B cell (primary cell): ENCODE measurements around the gene LIME1. TPM values are rescaled to one million over a fixed set of nuclear protein-coding genes. Genes with fewer than 3 reads are reported as not detected.

Source experiments
- ATAC-seq: fragments of 200-7000 bp; cut with Tn5 transposase; one replicate; pipeline ENCODE4 v1.10.0; 2021; ENCODE audit warnings: low read depth, mild to moderate bottlenecking, moderate number of reproducible peaks, moderate library complexity
- CTCF ChIA-PET: fragments of 350-600 bp; sonication (Branson Sonifier 250); formaldehyde crosslinking; loops from one replicate; lab custom pipeline; 2021; ENCODE audit warnings: antibody characterized with exemption, inconsistent platforms; lab: Charles Lee
- POLR2A ChIA-PET: fragments of 350-600 bp; sonication (Branson Sonifier 250); formaldehyde crosslinking; loops from one replicate; lab custom pipeline; 2021; ENCODE audit warnings: antibody characterized with exemption; lab: Charles Lee
- DNase-seq: peaks from one replicate; pipeline ENCODE4 v3.0.0; 2013
- H2AFZ ChIP-seq: 2 replicates; pipeline ENCODE4 v1.6.1; 2012; ENCODE audit warnings: mild to moderate bottlenecking, low read depth, low read length; ENCODE audit not compliant: insufficient read depth, poor library complexity, severe bottlenecking
- H3K27ac ChIP-seq, 2 donors: 1 replicate in 1 of 2; 2 replicates in 1 of 2; pipeline ENCODE4 v1.5.1; 2012 to 2013; ENCODE audit warnings: low read length in 2 of 2, mild to moderate bottlenecking in 2 of 2, moderate library complexity in 1 of 2
- H3K27me3 ChIP-seq, 4 experiments: fragments of 200-600 bp in 1 of 4; sonication (generic) in 1 of 4; replicated peaks in 1 of 4; 1 replicate in 2 of 4; 2 replicates in 2 of 4; pipeline versions ENCODE4 v1.6.1 to v1.7.0; 2013 to 2016; ENCODE audit warnings: low read length in 3 of 4, mild to moderate bottlenecking in 2 of 4, mixed read lengths in 1 of 4, moderate library complexity in 1 of 4; ENCODE audit not compliant: insufficient read depth in 4 of 4, control insufficient read depth in 3 of 4; ENCODE audit errors: control extremely low read depth in 1 of 4
- H3K36me3 ChIP-seq, 2 experiments: replicated peaks in 1 of 2; 1 replicate in 1 of 2; 2 replicates in 1 of 2; pipeline versions ENCODE4 v1.6.1 to v1.7.1; 2013; ENCODE audit warnings: low read length in 1 of 2; ENCODE audit not compliant: insufficient read depth in 2 of 2, control insufficient read depth in 1 of 2; ENCODE audit errors: control extremely low read depth in 1 of 2, extremely low read depth in 1 of 2
- H3K4me1 ChIP-seq, 2 donors: fragments of 200-600 bp in 1 of 2; sonication (generic) in 1 of 2; 1 replicate in 1 of 2; 2 replicates in 1 of 2; pipeline versions ENCODE4 v1.5.1 to v1.6.1; 2013 to 2017; ENCODE audit warnings: low read length in 2 of 2; ENCODE audit not compliant: control insufficient read depth in 2 of 2, insufficient read depth in 2 of 2
- H3K4me2 ChIP-seq: replicated peaks from 2 replicates; pipeline ENCODE3; 2012; ENCODE audit warnings: mild to moderate bottlenecking, low read depth, low read length; ENCODE audit not compliant: poor library complexity, severe bottlenecking
- H3K4me3 ChIP-seq, 5 experiments: fragments of 200-600 bp in 1 of 5; sonication (generic) in 1 of 5; 1 replicate in 3 of 5; 2 replicates in 2 of 5; pipeline versions ENCODE4 v1.5.1 to v1.7.0; 2011 to 2016; ENCODE audit warnings: low read length in 4 of 5, mild to moderate bottlenecking in 4 of 5, low read depth in 2 of 5, control low read depth in 1 of 5, moderate library complexity in 1 of 5; ENCODE audit not compliant: insufficient read depth in 1 of 5; ENCODE audit errors: control extremely low read depth in 1 of 5, extremely low read depth in 1 of 5
- H3K79me2 ChIP-seq: fragments of 200-600 bp; sonication (generic); one replicate; pipeline ENCODE4 v1.6.0; 2016; ENCODE audit warnings: low read length; ENCODE audit not compliant: control insufficient read depth, insufficient read depth
- H3K9ac ChIP-seq: fragments of 200-600 bp; sonication (generic); 2 replicates; pipeline ENCODE4 v1.6.1; 2017; ENCODE audit warnings: mild to moderate bottlenecking, low read length, moderate library complexity
- H3K9me3 ChIP-seq, 3 donors: one replicate each; pipeline versions ENCODE4 v1.6.1 to v1.7.1; 2013; ENCODE audit warnings: low read length in 2 of 3; ENCODE audit not compliant: control insufficient read depth in 2 of 3, insufficient read depth in 1 of 3; ENCODE audit errors: control extremely low read depth in 1 of 3
- H4K20me1 ChIP-seq: 2 replicates; pipeline ENCODE4 v1.6.0; 2012; ENCODE audit warnings: mild to moderate bottlenecking, low read length; ENCODE audit not compliant: insufficient read depth, control insufficient read depth, poor library complexity, severe bottlenecking
- H3K27ac Mint-ChIP-seq: one replicate; pipeline ENCODE4 v1.8.0; 2021; ENCODE audit warnings: mixed read lengths
- H3K27me3 Mint-ChIP-seq: one replicate; pipeline ENCODE4 v1.8.0; 2021; ENCODE audit warnings: mixed read lengths
- H3K4me1 Mint-ChIP-seq: one replicate; pipeline ENCODE4 v1.8.0; 2021; ENCODE audit warnings: mixed read lengths
- H3K4me3 Mint-ChIP-seq: one replicate; pipeline ENCODE4 v1.8.0; 2021; ENCODE audit warnings: mixed read lengths
- H3K9me3 Mint-ChIP-seq: one replicate; pipeline ENCODE4 v1.8.0; 2022; ENCODE audit warnings: mixed read lengths; ENCODE audit not compliant: insufficient read depth
- CTCF ChIP-seq: fragments of 200-600 bp; IDR thresholded peaks from one replicate; pipeline ENCODE4 v1.8.0; 2022; ENCODE audit warnings: antibody characterized with exemption, mild to moderate bottlenecking
- EZH2 ChIP-seq: IDR thresholded peaks from 2 replicates; pipeline ENCODE4 v1.6.1; 2012; ENCODE audit warnings: borderline replicate concordance, low read depth, mild to moderate bottlenecking, moderate library complexity, low read length; ENCODE audit not compliant: insufficient read depth, poor library complexity, severe bottlenecking
- WGBS: methylation state at CpG from one replicate; pipeline ENCODE4 v1.1.5; 2013; ENCODE audit warnings: missing lambda C conversion rate; ENCODE audit not compliant: insufficient coverage; 5-methylcytosine and 5-hydroxymethylcytosine counted together
- intact Hi-C: fragments of 100-400 bp; cut with micrococcal nuclease; formaldehyde crosslinking; loops from one replicate; pipeline ENCODE4 v1.10.0; 2022
- polyA plus RNA-seq: library from polyadenylated mRNA; depleted of rRNA; stranded (reverse); fragments of >200 nt; gene quantifications from 2 replicates; pipeline ENCODE4 v1.2.3, GENCODE V29; 2012
- total RNA-seq, 2 donors: library from RNA; stranded (reverse); fragments of 120-200 nt in 1 of 2; gene quantifications; 1 replicate in 1 of 2; 2 replicates in 1 of 2; pipeline versions ENCODE4 v1.2.3 to v1.2.4, GENCODE V29; 2013 to 2022

The LIME1 gene
- total and polyA plus RNA-seq, 2 donors (not counting 1 experiment from before 2014, with no cell fraction given): 14.5 to 95.2 TPM

GRCh38 chr20:63706027-63706695 is 30.3 kb upstream of the LIME1 start:
- peaks cover 81% of the 10 kb centered on the region for H4K20me1 ChIP-seq
- H3K4me3 Mint-ChIP-seq: peak overlapping the region; percentile 87
- H3K4me3 ChIP-seq: peak overlapping the region in 2 of 5 experiments; percentile 66 to 80
- H3K36me3 ChIP-seq: peaks cover under 1 to 41% of the 10 kb centered on the region in 2 experiments
- H3K27ac ChIP-seq: peak overlapping the region; percentile 55 to 85
- ChIA-PET CTCF (interaction anchor here (1.0 to 2.1 kb wide), 4 partner anchors 13 to 169 kb away, joined by 3 to 5 read pairs (median 3); partner anchors contain the start of genes LIME1, PTK6 and TPD52L2), POLR2A (no interaction called here)
- no peaks in the 10 kb centered on the region for H3K27me3 ChIP-seq
- no peaks in the 10 kb centered on the region for H3K9me3 Mint-ChIP-seq
- peaks cover 92% of the 10 kb centered on the region for H3K79me2 ChIP-seq
- H3K9me3 ChIP-seq: no peaks in the 10 kb centered on the region
- ATAC-seq (no peak), DNase-seq (peak; percentile 9)
- 93% methylated on average over 8 of the region's 12 CpGs for WGBS
- TF ChIP-seq EZH2 (no peak), CTCF (no peak)
- H3K4me1 ChIP-seq: peaks cover 21 to 28% of the 10 kb centered on the region in 2 donors
- H2AFZ ChIP-seq: no peak overlapping the region
- peak overlapping the region; percentile 76 for H3K9ac ChIP-seq
- peak overlapping the region; percentile 84 for H3K27ac Mint-ChIP-seq
- H3K4me2 ChIP-seq: peak overlapping the region; percentile 94
- H3K27me3 Mint-ChIP-seq: no peaks in the 10 kb centered on the region
- intact Hi-C loops: loop anchor here (5.0 kb wide), 1 partner anchor 356 kb away; the partner anchor contains the start of gene TCEA2
- peaks cover 31% of the 10 kb centered on the region for H3K4me1 Mint-ChIP-seq
